Amniotic epithelial cell (primary cell): ENCODE results near the gene PTX4.
"Not testable (repeated sequence)": the region's sequence is repeated elsewhere in the genome, so short reads cannot be mapped to it uniquely, and the experiment has no call there.

Experiments
- DNase-seq: peaks from one replicate; pipeline ENCODE4 v3.0.0-alpha.2; 2010; ENCODE audit warnings: low read depth

Gene PTX4

DNA sequence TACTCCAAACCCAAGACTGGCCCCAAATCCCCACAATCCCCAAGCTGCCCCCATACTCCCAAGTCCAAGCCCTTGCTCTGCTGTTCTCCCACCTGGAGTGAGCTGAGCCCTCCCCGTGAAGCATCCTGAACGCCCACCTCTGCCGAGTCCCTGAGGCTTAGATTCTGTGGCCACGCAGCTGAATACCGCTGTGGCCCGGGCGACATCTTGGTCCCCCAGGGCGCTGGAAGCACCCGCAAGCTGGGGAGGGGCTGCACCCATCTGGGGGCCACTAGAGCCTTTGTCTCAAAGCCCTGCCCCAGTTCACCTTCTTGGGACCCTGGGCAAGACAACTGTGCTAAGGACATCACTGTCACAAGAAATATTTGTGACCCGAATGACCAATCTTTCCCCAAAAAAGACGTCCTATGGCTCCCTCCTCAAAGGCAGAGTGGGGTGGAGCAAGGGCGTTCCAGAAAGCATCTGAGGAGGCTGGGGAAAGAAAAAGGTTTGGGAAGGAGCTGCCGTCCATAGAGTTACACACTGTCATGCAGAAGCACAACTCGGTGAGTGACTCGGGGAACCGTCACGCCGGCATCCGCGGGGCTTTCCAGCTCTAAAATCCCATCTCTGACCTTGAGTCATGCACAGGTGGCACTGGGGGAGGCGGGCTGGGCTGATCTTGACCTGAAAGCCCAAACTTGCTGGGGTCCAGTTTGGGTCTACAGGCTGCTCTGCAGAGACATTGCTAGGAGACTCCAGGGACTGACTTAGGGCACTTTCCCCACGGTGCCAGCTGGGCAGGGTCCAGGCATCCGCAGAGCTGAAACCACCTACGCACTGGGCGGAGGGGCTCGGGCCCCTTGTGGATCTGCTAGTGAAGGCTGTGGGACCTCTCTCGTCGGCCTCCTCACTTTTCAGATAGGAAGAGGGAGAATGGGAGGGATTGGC, 6.6 kb downstream of the PTX4 start:
- no peak for DNase-seq

DNA sequence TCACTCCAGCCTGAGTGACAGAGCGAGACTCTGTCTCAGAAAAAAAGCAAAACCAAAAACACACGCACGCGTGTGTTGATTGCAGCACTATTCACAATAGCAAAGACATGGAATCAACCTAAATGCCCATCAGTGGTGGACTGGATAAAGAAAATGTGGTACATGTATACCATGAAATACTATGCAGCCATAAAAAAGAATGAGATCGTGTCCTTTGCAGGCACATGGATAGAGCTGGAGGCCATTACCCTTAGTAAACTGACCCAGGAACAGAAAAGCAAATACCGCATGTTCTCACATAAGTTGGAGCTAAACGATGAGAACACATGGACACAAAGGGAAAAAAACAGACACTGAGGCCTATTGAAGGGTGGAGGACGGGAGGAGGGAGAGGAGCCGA, 9.8 kb downstream of the PTX4 start:
- not testable (repeated sequence) for DNase-seq

GRCh38 chr16:1477033-1477432, 11.7 kb downstream of the PTX4 start:
- DNase-seq, result no peak

DNA sequence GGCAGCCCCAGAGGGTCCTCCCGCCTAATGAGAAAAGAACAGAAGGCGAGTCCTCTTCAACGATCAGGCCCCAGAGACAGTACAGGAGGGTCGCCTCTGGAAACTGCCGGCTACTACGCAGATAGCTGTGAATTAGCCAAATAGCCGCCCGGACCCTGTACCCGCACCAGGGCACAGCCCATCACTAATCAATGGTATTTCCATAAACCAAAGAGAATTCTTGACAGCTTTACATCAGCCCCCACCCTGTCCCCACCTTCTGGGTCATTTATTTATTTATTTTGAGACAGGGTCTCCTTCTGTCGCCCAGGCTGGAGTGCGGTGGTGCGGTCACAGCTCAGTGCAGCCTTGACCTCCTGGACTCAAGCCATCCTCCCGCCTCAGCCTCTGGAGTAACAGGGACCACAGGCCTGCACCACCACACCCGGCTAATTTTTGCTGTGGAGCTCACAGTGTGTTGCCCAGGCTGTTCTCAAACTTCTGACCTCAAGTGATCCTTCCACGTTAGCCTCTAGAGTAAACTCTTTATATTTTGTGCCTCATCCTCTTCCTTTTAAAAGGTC, 13.1 kb downstream of the PTX4 start:
- DNase-seq, result no peak

GRCh38 chr16:1474796-1475551, 13.8 kb downstream of the PTX4 start, which contains the start of gene CLCN7:
Gene CLCN7 (minus strand): TSS chr16:1475028. CDS start chr16:1474974, 54 bp downstream.
- peak; percentile 80 for DNase-seq

DNA sequence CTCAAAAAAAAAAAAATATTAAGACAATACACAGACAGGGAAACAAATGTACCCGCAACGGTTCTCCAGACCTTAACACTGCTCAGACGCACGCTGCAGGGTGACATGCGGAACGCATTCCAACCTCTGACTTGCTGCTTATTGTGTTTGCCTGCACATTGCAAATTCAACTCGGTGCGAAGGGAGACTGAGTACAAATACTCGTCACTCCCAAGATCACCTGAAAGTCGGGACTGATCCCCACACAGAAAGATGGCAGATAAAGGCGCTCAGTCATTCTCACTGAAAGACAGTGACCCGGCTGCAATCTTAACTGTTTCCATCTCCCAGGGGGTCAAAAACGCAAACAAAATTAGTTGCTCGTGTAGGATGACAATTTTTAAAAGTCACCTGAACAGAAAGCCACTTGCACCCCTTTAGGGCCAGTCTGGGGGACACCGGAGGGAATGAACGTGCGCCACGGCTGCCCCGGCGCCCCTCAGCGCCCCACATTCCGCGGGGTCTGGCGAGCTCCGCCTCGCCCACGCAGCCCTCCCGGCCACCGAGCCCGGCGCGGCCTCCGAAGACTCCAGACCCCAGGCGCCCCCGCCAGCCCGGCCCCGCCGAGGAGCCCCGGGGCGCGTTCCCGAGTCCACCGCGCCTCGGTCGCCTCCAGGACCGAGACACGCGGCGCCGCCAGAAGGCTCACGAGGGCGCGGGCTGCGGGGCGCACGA, 14.5 kb downstream of the PTX4 start:
- DNase-seq, result no peak

GRCh38 chr16:1472974-1473373, 15.8 kb downstream of the PTX4 start:
- no peak for DNase-seq

GRCh38 chr16:1471569-1472194, 17.1 kb downstream of the PTX4 start:
- no peak for DNase-seq

- DNase-seq, result peak; percentile 57
Observed at GRCh38 chr16:1470481-1471251, 18.1 kb downstream of the PTX4 start.

- no peak for DNase-seq
Observed at GRCh38 chr16:1469693-1470201, 19.0 kb downstream of the PTX4 start.

DNA sequence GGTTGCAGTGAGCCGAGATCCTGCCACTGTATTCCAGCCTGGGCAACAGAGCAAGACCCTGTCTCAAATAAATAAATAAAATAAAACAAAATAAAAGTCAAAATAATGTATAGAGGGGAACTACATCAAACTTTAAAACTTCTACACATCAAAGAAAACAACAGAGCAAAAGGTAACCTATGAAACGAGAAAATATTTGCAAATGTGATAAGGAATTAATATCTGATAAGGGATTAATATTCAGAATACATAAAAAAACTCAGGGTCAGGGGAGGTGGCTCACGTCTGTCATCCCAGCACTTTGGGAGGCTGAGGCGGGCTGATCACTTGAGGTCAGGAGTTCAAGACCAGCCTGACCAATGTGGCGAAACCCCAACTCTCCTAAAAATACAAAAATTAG, 19.6 kb downstream of the PTX4 start:
- DNase-seq, result not testable (repeated sequence)

GRCh38 chr16:1468426-1468810, 20.3 kb downstream of the PTX4 start:
- no peak for DNase-seq

DNA sequence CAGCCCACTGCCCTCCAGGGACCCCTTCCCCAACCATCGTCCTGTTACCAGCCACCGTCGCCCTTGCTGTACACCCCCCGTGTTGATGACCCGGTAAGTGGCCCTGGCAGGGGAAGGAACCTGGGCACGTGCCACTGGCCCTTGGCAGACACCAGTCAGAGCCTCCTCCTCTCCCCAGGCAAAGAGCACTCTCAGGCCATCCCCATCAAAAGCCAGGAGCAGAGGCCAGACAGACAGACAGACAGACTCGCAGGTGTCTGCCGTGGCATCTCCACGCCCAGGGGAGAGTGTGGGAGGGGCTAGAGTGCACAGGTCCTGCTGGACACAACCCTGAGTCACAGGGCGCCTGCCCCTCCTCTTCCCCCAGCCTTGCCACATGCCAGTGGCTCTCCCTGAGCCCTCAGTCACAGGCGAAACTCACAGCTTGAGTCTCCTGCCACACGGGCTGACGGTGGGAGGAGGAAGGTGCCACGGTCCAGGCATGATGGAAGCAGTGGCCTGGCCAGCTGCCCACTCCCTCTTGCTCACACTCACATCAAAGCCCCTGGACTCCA, 21.7 kb downstream of the PTX4 start:
- DNase-seq, result peak; percentile 8

- DNase-seq, result no peak
Observed at GRCh38 chr16:1466054-1466453, 22.7 kb downstream of the PTX4 start.

DNA sequence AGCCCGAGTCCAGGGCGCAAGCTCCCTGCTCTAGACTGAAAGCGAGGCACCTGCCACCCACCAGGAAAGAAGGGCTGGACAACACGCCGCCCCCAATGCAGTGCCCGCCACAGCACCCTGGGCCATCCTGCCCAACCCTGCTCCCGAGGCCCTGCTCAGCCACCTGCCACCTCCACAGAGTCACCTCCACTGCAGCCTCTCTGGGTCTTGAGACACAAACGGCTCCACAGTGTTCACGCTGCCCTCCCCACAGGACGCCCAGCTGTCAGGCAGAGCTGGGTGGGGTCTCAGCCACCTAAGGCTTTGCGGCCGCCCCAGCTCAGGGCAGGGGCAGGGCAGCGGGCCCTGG, 23.2 kb downstream of the PTX4 start:
- DNase-seq, result no peak

- DNase-seq, result no peak
Observed at GRCh38 chr16:1464894-1465566, 23.7 kb downstream of the PTX4 start.

DNA sequence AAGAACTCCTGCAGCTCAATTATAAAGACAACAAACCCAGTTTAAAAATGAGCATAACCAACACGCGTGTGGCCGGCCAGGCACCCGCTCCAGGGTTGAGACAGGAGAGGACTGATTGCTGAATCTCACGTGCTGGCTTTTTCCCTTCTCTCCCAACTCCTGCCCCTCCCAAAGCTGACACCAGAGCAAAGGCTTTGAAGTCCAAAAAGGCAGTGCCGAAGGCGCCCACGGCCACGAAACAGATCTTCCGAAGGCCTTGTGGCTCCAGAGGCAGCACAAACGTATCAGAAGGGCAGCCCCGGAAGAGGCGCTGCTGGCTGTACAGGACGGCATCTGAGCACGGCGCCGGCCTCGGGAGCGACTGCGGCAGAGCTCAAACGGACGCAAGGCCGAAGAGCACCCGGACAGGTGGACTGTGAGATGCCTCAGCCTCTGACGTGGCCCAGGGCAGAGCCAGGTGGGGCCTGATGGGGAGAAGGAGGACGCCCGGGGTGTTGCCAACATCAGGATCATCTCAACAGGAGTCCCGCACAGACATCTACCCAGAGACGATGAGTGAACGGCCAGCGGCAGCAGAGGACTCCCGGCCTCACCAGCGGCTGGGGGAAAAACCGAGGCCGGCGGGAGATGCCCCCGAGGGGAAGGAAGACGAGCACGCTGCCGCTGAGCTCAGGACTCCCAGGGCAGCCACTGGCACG, 24.4 kb downstream of the PTX4 start:
- DNase-seq, result no peak

DNA sequence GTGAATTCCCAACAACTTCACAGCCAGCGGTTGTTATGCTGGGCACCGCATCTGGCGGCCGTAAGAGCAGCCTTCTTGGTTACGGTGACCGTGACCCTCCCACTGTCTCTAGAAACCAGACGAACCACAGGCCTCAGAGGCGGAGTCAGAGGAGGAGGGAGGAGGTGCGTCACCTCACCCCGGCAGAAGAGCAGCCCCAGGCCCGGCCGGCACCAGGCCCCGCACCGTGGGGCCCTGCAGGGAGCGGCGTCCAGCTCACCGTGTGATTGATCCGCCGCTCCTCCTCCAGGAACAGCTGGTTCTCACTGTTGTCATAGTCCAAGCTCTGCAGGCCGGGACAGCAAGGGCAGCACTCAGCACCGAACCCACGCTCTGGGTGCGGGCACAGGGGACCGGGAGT, 27.6 kb downstream of the PTX4 start:
- DNase-seq, result peak; percentile 89

DNA sequence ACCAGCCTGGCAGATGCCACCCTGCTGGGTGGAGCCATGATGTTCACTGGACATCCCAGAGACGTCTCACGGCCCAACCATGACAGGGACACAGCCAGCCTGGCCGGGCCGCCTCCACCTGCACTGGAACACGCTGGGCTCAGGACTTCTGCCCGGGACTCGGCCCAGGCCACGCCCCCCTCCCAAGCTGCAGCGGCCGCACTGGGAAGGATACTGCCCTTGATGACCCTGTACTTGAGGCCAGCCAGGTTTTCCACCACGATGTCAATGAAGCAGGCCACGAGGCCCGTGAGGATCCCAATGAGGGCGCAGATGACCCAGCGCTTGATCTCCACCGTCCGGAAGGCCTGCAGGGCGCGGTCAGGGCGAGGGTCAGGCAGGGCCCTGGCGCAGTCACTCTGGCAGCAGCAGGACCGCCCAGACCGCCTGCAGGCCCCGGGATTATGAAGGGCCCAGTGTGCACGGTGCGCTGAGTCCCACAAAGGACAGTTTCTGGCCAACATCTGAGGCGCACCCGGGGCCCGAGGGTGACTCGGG, 28.1 kb downstream of the PTX4 start:
- DNase-seq, result peak; percentile 13
